Activated CD8-positive, alpha-beta memory T cell treated with anti-CD3 and anti-CD28 coated beads, Interleukin-2, amount 50 U/mL, for 1 hour (primary cell): ENCODE measurements around the gene EID3.
"Not testable (repeated sequence)": the region's sequence is repeated elsewhere in the genome, so short reads cannot be mapped to it uniquely, and the experiment has no call there.

Source experiments
- DNase-seq: peaks from one replicate; pipeline ENCODE4 v3.0.0-alpha.2; 2020; ENCODE audit errors: extremely low read depth

EID3 gene

GRCh38 chr12:104303538-104304151 lies at the start of gene EID3:
EID3 (plus strand) TSS chr12:104303739; CDS start chr12:104303935, 196 bp downstream.
- DNase-seq: peak; percentile 68

- no peak for DNase-seq
Observed at GRCh38 chr12:104257913-104258472, 45.5 kb upstream of the EID3 start.

GRCh38 chr12:104258476-104259067 lies 45.0 kb upstream of the EID3 start:
- no peak for DNase-seq

- DNase-seq: no peak
Observed at GRCh38 chr12:104263026-104263425, 40.5 kb upstream of the EID3 start.

GRCh38 chr12:104263580-104264358 lies 39.8 kb upstream of the EID3 start:
- no peak for DNase-seq

GRCh38 chr12:104265436-104265835 lies 38.1 kb upstream of the EID3 start:
- DNase-seq: not testable (repeated sequence)

- no peak for DNase-seq
Observed at GRCh38 chr12:104272938-104273337, 30.6 kb upstream of the EID3 start.

GRCh38 chr12:104273503-104273902 lies 30.0 kb upstream of the EID3 start:
- no peak for DNase-seq

- DNase-seq: no peak
Observed at GRCh38 chr12:104274811-104275210, 28.7 kb upstream of the EID3 start.

GRCh38 chr12:104275689-104276088 lies 27.9 kb upstream of the EID3 start:
- no peak for DNase-seq

GRCh38 chr12:104276273-104277131 lies 27.0 kb upstream of the EID3 start:
- DNase-seq: no peak

- no peak for DNase-seq
Observed at GRCh38 chr12:104279164-104279563, 24.4 kb upstream of the EID3 start.

GRCh38 chr12:104280111-104280510 lies 23.4 kb upstream of the EID3 start:
- DNase-seq: no peak

- no peak for DNase-seq
Observed at GRCh38 chr12:104280717-104281458, 22.7 kb upstream of the EID3 start.

- DNase-seq: no peak
Observed at GRCh38 chr12:104281636-104282035, 21.9 kb upstream of the EID3 start.

- DNase-seq: no peak
Observed at GRCh38 chr12:104282109-104282508, 21.4 kb upstream of the EID3 start.

GRCh38 chr12:104285740-104286515 lies 17.6 kb upstream of the EID3 start:
- DNase-seq: no peak

GRCh38 chr12:104286516-104287482 lies 16.7 kb upstream of the EID3 start:
- peak; percentile 71 for DNase-seq
